CD14-positive monocyte (primary cell): ENCODE measurements around the gene PLEKHM3. TPM values are rescaled to one million over a fixed set of nuclear protein-coding genes. Genes with fewer than 3 reads are reported as not detected.

ENCODE experiments used
- DNase-seq, 3 donors: peaks; one replicate each; pipeline ENCODE4 v3.0.0-alpha.2; 2011 to 2022
- H2AFZ ChIP-seq: 2 replicates; pipeline ENCODE4 v1.6.0; 2012; ENCODE audit warnings: mild to moderate bottlenecking, low read depth, low read length, inconsistent platforms; ENCODE audit not compliant: insufficient read depth, poor library complexity, severe bottlenecking
- H3K27ac ChIP-seq, 2 donors: 1 replicate in 1 of 2; 2 replicates in 1 of 2; pipeline ENCODE4 v1.5.1; 2012 to 2013; ENCODE audit warnings: low read length in 2 of 2, control low read depth in 1 of 2, inconsistent platforms in 1 of 2, low read depth in 1 of 2, mild to moderate bottlenecking in 1 of 2
- H3K27me3 ChIP-seq, 2 donors: one replicate each; pipeline versions ENCODE4 v1.6.0 to v1.6.1; 2011 to 2013; ENCODE audit warnings: low read length in 2 of 2; ENCODE audit not compliant: control insufficient read depth in 2 of 2, insufficient read depth in 2 of 2
- H3K36me3 ChIP-seq, 2 donors: replicated peaks in 1 of 2; 1 replicate in 1 of 2; 2 replicates in 1 of 2; pipeline versions ENCODE4 v1.5.1 to v1.6.1; 2012 to 2013; ENCODE audit warnings: low read length in 2 of 2, control low read depth in 1 of 2, inconsistent platforms in 1 of 2, mild to moderate bottlenecking in 1 of 2; ENCODE audit not compliant: insufficient read depth in 2 of 2, control insufficient read depth in 1 of 2
- H3K4me1 ChIP-seq, 2 donors: 1 replicate in 1 of 2; 2 replicates in 1 of 2; pipeline versions ENCODE4 v1.5.1 to v1.6.1; 2012 to 2013; ENCODE audit warnings: low read length in 2 of 2, control low read depth in 1 of 2, inconsistent platforms in 1 of 2, mild to moderate bottlenecking in 1 of 2, moderate library complexity in 1 of 2; ENCODE audit not compliant: insufficient read depth in 2 of 2, control insufficient read depth in 1 of 2
- H3K4me2 ChIP-seq: replicated peaks from 2 replicates; pipeline ENCODE3; 2012; ENCODE audit warnings: low read length, moderate library complexity, mild to moderate bottlenecking; ENCODE audit not compliant: poor library complexity, severe bottlenecking; ENCODE audit errors: extremely low read depth
- H3K4me3 ChIP-seq, 3 experiments: fragments of 200-600 bp in 1 of 3; sonication (generic) in 1 of 3; replicated peaks in 1 of 3; 1 replicate in 2 of 3; 2 replicates in 1 of 3; pipeline ENCODE4 v1.5.1; 2011 to 2013; ENCODE audit warnings: low read length in 3 of 3, mild to moderate bottlenecking in 3 of 3, control low read depth in 2 of 3, low read depth in 2 of 3, inconsistent platforms in 1 of 3, moderate library complexity in 1 of 3
- H3K79me2 ChIP-seq: 2 replicates; pipeline ENCODE4 v1.6.0; 2012; ENCODE audit warnings: mild to moderate bottlenecking, control low read depth, inconsistent platforms, low read length, moderate library complexity; ENCODE audit not compliant: insufficient read depth
- H3K9ac ChIP-seq: 2 replicates; pipeline ENCODE4 v1.6.0; 2017; ENCODE audit warnings: low read length, mild to moderate bottlenecking; ENCODE audit not compliant: insufficient read depth, poor library complexity, severe bottlenecking
- H3K9me3 ChIP-seq, 2 donors: replicated peaks in 1 of 2; 1 replicate in 1 of 2; 2 replicates in 1 of 2; pipeline versions ENCODE4 v1.5.1 to v1.6.1; 2012 to 2013; ENCODE audit warnings: low read length in 2 of 2, control low read depth in 1 of 2; ENCODE audit not compliant: control insufficient read depth in 1 of 2, insufficient read depth in 1 of 2
- H4K20me1 ChIP-seq: 2 replicates; pipeline ENCODE4 v1.6.0; 2012; ENCODE audit warnings: mild to moderate bottlenecking, low read length, control low read depth, moderate library complexity; ENCODE audit not compliant: insufficient read depth
- H3K27ac Mint-ChIP-seq, 7 donors: one replicate each; pipeline ENCODE4 v1.8.0; 2020; ENCODE audit warnings: mild to moderate bottlenecking in 7 of 7, mixed read lengths in 7 of 7, moderate library complexity in 6 of 7, inconsistent platforms in 2 of 7
- H3K27me3 Mint-ChIP-seq, 3 donors: one replicate each; pipeline ENCODE4 v1.8.0; 2021 to 2022; ENCODE audit warnings: low read depth in 3 of 3, mild to moderate bottlenecking in 3 of 3, mixed read lengths in 3 of 3, moderate library complexity in 3 of 3, inconsistent platforms in 1 of 3
- H3K36me3 Mint-ChIP-seq, 2 donors: one replicate each; pipeline ENCODE4 v1.8.0; 2020; ENCODE audit warnings: mixed read lengths in 2 of 2, inconsistent platforms in 1 of 2, mild to moderate bottlenecking in 1 of 2
- H3K4me1 Mint-ChIP-seq: one replicate; pipeline ENCODE4 v1.8.0; 2020; ENCODE audit warnings: mild to moderate bottlenecking, mixed read lengths
- H3K4me3 Mint-ChIP-seq, 2 donors: one replicate each; pipeline ENCODE4 v1.8.0; 2020; ENCODE audit warnings: mild to moderate bottlenecking in 2 of 2, mixed read lengths in 2 of 2, moderate library complexity in 1 of 2
- H3K9me3 Mint-ChIP-seq, 7 donors: one replicate each; pipeline ENCODE4 v1.8.0; 2020 to 2022; ENCODE audit warnings: mixed read lengths in 7 of 7, mild to moderate bottlenecking in 6 of 7, moderate library complexity in 6 of 7, inconsistent platforms in 2 of 7
- CTCF ChIP-seq: fragments of 200-600 bp; IDR thresholded peaks from one replicate; pipeline ENCODE4 v1.8.0; 2022; ENCODE audit warnings: antibody characterized with exemption, mild to moderate bottlenecking
- WGBS: methylation state at CpG from one replicate; pipeline ENCODE4 v1.1.5; 2013; ENCODE audit warnings: missing lambda C conversion rate; ENCODE audit not compliant: insufficient coverage; 5-methylcytosine and 5-hydroxymethylcytosine counted together
- intact Hi-C, 2 donors: fragments of 100-400 bp; cut with micrococcal nuclease; formaldehyde crosslinking; loops; one replicate each; pipeline versions ENCODE4 v1.15.0 to v1.15.1; 2023
- polyA minus RNA-seq: library from RNA; depleted of rRNA, polyadenylated mRNA; stranded (reverse); fragments of >200 nt; gene quantifications from 2 replicates; pipeline ENCODE4 v1.2.3, GENCODE V29; 2012
- polyA plus RNA-seq, 3 donors: library from polyadenylated mRNA; depleted of rRNA in 1 of 3; unstranded in 2 of 3; stranded (reverse) in 1 of 3; fragments of 300-500 nt in 2 of 3; fragments of >200 nt in 1 of 3; fragmentation: Illumina TruSeq in 2 of 3; gene quantifications; 1 replicate in 2 of 3; 2 replicates in 1 of 3; pipeline ENCODE4 v1.2.3, GENCODE V29; 2012 to 2021
- total RNA-seq, 12 experiments: library from RNA in 1 of 12; stranded (reverse) in 1 of 12; fragments of 120-200 nt in 1 of 12; gene quantifications; one replicate each; pipeline ENCODE4 v1.2.4 and lab custom pipeline; 2013 to 2026; ENCODE audit warnings: mixed read lengths in 6 of 12, inconsistent platforms in 1 of 12

PLEKHM3 gene
- total RNA-seq (2013) = 11.1 TPM
- polyA plus RNA-seq (1 to 10 TPM; 3.0 to 8.0 (median 3.0) TPM), polyA minus RNA-seq (14.1 and 18.4 TPM in 2 replicates), total RNA-seq (lab: John Stamatoyannopoulos, UW) (22.4 to 242 (median 32.9) reads per million in 11 experiments)

DNA sequence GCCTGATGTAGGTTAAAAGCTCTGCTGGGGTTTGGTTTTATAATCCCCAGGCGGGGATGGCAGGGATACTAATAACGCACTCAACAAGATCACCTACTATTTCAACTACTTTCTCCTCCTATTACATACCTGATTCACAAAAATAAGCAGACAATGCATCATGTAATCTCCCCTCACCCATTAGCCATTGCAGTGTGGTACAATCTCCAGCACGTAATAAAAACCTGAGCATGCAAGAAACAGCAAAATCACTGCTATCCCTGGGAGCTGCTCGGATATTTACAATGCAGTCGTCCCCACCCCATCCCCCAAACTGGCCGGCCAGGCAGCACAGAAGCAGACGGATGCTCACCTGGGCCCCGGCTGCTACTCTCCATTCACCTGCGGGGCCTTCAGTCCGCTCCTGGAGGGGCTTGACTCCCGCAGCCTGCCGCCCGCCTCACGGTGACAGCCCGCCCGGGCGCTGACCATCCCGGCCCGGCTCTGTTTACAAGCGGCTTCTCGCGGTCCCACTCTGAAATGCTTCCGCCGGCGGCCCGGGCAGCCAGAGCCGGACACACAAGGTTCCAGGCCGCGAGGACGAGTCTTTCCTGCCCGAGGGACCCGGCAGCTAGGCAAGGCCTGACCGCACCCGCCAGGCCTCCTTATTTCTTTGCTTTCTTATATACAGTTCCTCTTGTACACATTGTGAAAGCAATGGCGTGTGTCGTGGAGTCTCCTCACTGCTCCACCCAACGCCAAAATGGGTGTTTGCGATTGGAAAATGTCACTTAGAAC lies at the start of gene PLEKHM3:
Gene PLEKHM3 (minus strand): TSS at position 491 of the 777 bp plus-strand sequence. CDS start 23,888 bp downstream, outside the sequence.
- H3K36me3 ChIP-seq = peaks cover 3 to 7% of the 10 kb centered on the region in 2 donors
- TF ChIP-seq CTCF = no peak
- H3K9me3 Mint-ChIP-seq = peaks cover 0 to 3% (median 0%) of the 10 kb centered on the region in 7 donors
- peak within 1 kb of the TSS; percentile 89 to 95 for H3K27ac ChIP-seq
- H3K4me1 Mint-ChIP-seq = peaks cover 15% of the 10 kb centered on the region
- intact Hi-C loops = loop anchor here in 1 of 2 donors (5.0 kb wide), 1 partner anchor 258 kb away; the partner anchor contains the start of gene FZD5
- H3K9me3 ChIP-seq = no peaks in the 10 kb centered on the region
- H3K4me1 ChIP-seq = peaks cover 20 to 22% of the 10 kb centered on the region in 2 donors
- no peaks in the 10 kb centered on the region for H4K20me1 ChIP-seq
- peak within 1 kb of the TSS; percentile 88 for H3K9ac ChIP-seq
- H3K36me3 Mint-ChIP-seq = peaks cover 5 to 7% of the 10 kb centered on the region in 2 donors
- DNase-seq = peak; percentile 85 to 89 (median 89)
- H3K27me3 Mint-ChIP-seq = peaks cover 0 to 2% (median 0%) of the 10 kb centered on the region in 3 donors
- peak within 1 kb of the TSS; percentile 98 for H2AFZ ChIP-seq
- H3K27me3 ChIP-seq = no peaks in the 10 kb centered on the region
- H3K4me3 ChIP-seq = peak within 1 kb of the TSS; percentile 87 to 91 (median 89)
- H3K79me2 ChIP-seq = peaks cover 41% of the 10 kb centered on the region
- peak within 1 kb of the TSS; percentile 77 to 99 for H3K4me3 Mint-ChIP-seq
- WGBS = 0% methylated on average over 32 of the region's 38 CpGs
- peak within 1 kb of the TSS; percentile 97 for H3K4me2 ChIP-seq
- peak within 1 kb of the TSS; percentile 91 to 97 (median 95) for H3K27ac Mint-ChIP-seq

DNA sequence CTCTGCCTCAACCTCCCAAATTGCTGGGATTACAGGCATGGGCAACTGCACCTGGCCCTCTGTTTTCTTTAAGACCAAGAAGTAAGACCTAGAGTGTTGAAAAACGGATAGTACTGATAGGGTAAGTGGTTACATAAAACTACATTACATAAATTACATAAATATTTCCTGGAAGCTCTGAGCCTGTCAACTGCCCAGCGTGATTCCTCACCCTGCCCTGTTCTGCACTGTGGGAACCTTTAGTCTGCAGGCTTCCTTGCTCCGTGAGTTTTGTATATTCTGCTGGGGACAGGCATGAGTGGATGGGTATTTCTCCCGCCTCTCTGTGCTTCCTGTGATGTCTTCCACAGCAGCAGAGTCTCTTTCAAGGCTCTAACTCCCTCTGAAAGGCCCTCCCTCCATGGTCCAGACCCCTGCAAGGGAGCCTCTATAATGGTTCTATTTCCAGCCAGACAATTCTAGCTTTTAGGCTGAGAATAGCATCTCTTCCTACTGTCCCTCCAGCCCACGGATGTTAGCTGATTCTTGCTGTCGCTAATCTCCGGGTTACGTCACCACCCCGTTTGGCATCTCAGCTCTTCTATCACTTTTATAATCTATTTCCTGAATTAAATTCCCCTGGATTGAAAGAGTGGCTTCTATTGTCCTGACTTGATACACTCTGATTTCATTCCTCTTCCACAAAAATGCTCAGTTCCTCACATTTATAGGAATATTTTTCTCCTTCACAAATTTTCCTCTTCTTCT lies 49.5 kb upstream of the PLEKHM3 start:
- Histone ChIP-seq H4K20me1 (no peaks in the 10 kb centered on the region), H3K79me2 (no peaks in the 10 kb centered on the region), H3K4me3 (no peak overlapping the region), H3K36me3 (no peaks in the 10 kb centered on the region), H3K4me2 (no peak overlapping the region), H3K9me3 (no peaks in the 10 kb centered on the region), H3K9ac (no peak overlapping the region), H3K27ac (no peak overlapping the region), H3K27me3 (no peaks in the 10 kb centered on the region), H2AFZ (peak overlapping the region; percentile 56), H3K4me1 (peaks cover 0 to 4% of the 10 kb centered on the region in 2 donors)
- H3K4me3 Mint-ChIP-seq = no peak overlapping the region
- 46% methylated on average over 8 of the region's 9 CpGs for WGBS
- TF ChIP-seq CTCF = no peak
- no peaks in the 10 kb centered on the region for H3K36me3 Mint-ChIP-seq
- peaks cover 5% of the 10 kb centered on the region for H3K4me1 Mint-ChIP-seq
- no peaks in the 10 kb centered on the region for H3K27me3 Mint-ChIP-seq
- intact Hi-C loops = loop anchor here in 1 of 2 donors (5.0 kb wide), 1 partner anchor 327 kb away; no protein-coding TSS in a partner anchor
- no peak overlapping the region for H3K27ac Mint-ChIP-seq
- H3K9me3 Mint-ChIP-seq = peaks cover 0 to 6% (median 3%) of the 10 kb centered on the region in 7 donors
- no peak for DNase-seq
